GM19035 (cell line): ENCODE data around the gene RIIAD1.
"Not testable (repeated sequence)": the region's sequence is repeated elsewhere in the genome, so short reads cannot be mapped to it uniquely, and the experiment has no call there.

Experiments used
- ATAC-seq: cut with Tn5 transposase; IDR thresholded peaks from one replicate; pipeline ENCODE4 v1.9.1; 2021; ENCODE audit not compliant: unreplicated experiment

RIIAD1 gene, protein sequence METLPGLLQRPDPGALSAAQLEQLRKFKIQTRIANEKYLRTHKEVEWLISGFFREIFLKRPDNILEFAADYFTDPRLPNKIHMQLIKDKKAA

GRCh38 chr1:151720974-151721787 lies at the start of gene RIIAD1:
Gene RIIAD1, plus strand, starts transcription at chr1:151721522. Its CDS starts 15 bp downstream, at chr1:151721537.
- ATAC-seq: no peak

GRCh38 chr1:151673407-151673806 lies 47.9 kb upstream of the RIIAD1 start:
- no peak for ATAC-seq

GRCh38 chr1:151680391-151680790 lies 40.9 kb upstream of the RIIAD1 start:
- no peak for ATAC-seq

DNA sequence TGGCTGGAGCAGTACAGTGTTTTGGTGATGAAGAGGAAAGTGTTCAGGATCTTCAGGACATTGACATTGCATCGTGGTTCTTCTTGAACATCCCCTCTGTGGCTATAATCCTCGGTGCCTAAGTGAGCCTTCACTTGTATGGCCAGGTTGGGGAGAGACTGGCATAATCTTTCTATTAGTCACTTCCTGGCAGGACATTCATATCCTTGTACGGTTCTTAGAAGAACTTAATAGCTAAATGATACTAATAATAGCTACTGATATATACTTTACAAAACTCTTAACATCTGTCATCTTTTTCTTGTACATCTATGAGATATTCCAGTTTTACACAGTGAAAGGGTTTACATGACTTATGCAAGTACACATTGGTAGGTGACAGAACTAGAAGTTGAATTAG lies 40.5 kb upstream of the RIIAD1 start:
- ATAC-seq: no peak

- no peak for ATAC-seq
Measured at GRCh38 chr1:151681923-151682322, 39.4 kb upstream of the RIIAD1 start.

GRCh38 chr1:151682901-151683300 lies 38.4 kb upstream of the RIIAD1 start:
- ATAC-seq: not testable (repeated sequence)

DNA sequence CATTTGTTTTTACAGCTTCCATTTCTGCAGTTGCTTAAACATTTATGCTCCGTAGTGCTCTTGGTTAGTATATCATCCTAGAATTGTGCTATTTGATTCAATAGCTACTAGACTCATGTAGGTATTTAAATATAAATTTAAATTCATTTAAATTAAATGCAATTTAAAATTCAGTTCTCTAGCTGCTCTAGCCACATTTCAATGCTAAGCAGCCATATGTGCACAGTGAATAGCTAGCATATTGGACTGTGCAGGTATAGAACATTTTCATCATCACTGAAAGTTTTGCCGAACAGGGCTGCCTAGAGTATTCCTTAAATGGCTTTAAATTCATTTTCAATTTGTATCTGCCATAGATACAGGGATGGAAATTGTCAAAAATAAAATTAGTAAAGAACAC lies 37.2 kb upstream of the RIIAD1 start:
- no peak for ATAC-seq

DNA sequence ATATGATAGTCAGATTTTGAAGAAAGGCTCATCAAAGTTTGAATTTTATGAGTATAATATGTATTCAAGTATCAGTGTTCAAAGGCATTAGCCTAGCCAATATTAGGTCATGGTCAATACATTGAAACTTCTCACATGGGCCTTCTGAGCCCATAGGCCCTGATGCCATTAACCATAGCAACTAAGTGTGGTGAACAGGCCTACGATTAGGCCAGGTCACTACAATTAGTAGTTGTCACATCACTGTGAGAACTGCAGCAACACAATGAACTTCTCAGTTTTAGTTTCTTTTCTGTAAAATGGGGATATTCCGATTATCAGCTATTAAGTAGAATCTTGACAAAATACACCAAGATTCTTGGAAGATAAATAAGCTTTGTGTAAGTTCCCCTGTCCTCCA lies 34.8 kb upstream of the RIIAD1 start:
- no peak for ATAC-seq

- no peak for ATAC-seq
Measured at GRCh38 chr1:151689494-151689893, 31.8 kb upstream of the RIIAD1 start.

- no peak for ATAC-seq
Measured at GRCh38 chr1:151692226-151692625, 29.1 kb upstream of the RIIAD1 start.

DNA sequence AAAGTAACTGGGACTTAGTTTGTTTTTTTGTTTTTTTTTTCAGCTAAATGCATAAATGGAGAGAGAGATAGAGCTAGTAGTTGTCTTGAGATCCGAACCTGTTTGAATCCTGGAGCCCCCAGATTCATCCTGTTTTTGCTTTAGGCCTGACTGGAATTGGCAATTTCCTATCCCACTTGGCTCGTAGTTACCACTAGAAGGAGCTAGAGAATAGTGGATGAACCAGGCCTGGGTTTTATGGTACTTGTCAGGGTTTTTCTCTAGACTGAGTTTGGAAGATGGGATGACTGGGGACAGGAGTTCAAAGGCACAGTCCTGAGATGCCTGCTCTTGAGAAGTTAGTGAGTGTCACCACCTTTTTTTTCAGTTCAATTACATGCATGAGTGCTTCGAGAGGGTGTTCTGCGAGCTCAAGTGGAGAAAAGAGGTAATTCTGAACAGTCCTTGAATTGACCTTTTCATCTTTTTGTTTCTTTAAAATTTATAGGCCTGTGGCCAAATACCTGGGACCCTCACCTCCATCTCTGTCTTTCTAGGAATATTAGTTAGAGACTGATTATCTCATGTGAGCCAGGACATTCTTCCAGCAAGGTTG lies 28.2 kb upstream of the RIIAD1 start:
- no peak for ATAC-seq

DNA sequence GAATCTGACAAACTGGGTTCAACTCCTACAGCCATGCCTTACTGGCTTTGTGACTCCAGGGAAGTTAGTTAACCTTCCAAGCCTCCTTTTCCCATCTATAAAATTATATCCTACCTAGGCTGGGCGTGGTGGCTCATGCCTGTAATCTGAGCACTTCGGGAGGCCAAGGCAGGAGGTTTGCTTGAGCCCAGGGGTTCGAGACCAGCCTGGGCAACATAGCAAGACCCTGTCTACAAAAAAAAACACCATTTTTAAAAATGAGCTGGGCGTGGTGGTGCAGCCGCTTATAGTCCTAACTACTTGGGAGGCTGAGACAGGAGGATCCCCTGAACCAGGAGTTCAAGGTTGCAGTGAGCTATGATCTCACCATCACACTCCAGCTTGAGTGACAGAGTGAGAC lies 19.8 kb upstream of the RIIAD1 start:
- ATAC-seq: no peak

DNA sequence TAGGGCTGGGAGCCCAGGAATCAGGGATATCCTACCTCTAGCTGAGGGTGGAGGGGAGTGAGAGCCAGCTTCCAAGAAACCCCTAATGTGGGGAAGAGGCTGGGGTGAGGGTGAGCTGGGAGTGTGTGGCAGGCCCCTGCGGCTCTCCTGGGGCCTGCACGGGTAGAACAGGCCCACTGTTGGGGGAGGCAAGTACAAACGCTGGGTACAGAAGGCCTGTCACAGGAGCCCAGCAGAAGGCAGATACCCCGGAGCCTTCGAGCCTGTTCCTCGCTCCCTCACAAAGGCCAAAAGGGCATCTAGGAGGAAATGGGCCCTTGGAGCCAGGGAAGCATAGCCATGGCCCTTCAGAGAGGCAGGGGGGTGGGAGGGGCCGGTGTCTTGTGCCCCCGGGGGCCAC lies 18.4 kb upstream of the RIIAD1 start:
- no peak for ATAC-seq

- ATAC-seq: no peak
Measured at GRCh38 chr1:151703813-151704212, 17.5 kb upstream of the RIIAD1 start.

DNA sequence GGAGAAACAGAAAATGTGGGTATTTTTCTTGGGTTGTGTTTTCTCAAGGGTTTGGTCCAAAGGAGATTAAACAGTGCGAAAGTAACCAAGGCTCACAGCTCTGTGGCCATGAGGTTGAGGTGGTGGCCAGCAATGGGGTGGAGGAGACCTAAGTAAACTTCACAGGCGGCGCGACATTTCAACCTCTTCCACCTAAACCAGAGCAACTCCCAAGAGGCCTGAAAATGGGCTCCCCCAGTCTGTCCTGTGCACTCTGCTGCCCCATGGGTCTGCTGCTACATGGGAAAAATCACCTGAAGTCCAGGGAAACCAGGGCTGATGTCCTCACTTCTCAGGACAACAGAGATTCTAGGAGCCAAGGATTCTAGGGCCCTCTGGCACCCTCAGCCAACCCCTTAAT lies 17.1 kb upstream of the RIIAD1 start:
- ATAC-seq: no peak

GRCh38 chr1:151705146-151705545 lies 16.2 kb upstream of the RIIAD1 start:
- ATAC-seq: no peak

DNA sequence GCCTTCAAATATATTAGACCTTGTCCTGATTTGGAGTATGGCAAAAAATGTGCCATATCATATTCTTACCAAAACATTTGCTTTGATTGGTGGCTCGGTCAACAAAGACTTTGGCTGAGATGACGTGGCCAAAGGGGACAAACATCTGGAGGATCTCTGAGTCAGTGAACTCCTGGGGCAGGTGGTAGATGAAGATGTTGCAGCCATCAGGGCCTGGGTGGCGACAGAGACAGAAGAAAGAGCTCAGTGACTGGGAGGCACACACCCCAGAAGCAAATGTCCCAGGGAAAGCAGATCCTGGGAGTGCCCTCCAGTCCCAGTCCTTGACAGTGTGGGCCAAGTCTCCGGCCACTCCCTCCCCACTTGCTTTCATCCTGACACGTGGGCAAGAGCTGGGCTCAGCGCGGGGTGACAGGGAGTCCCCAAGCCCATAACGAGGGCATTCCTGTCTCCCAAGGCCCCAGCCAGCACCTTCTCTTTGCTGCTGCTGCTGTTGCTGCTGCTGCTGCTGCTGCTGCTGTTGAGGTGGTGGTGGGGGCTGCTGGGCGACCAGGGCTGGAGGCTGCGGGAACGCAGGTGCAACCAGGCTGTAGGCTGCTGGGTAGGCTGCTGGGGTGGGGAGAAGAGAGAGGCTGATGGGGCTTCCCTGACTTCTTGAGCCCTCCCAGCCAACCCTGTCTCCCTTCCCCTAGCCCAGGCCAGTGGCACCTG lies 15.4 kb upstream of the RIIAD1 start:
- ATAC-seq: no peak

DNA sequence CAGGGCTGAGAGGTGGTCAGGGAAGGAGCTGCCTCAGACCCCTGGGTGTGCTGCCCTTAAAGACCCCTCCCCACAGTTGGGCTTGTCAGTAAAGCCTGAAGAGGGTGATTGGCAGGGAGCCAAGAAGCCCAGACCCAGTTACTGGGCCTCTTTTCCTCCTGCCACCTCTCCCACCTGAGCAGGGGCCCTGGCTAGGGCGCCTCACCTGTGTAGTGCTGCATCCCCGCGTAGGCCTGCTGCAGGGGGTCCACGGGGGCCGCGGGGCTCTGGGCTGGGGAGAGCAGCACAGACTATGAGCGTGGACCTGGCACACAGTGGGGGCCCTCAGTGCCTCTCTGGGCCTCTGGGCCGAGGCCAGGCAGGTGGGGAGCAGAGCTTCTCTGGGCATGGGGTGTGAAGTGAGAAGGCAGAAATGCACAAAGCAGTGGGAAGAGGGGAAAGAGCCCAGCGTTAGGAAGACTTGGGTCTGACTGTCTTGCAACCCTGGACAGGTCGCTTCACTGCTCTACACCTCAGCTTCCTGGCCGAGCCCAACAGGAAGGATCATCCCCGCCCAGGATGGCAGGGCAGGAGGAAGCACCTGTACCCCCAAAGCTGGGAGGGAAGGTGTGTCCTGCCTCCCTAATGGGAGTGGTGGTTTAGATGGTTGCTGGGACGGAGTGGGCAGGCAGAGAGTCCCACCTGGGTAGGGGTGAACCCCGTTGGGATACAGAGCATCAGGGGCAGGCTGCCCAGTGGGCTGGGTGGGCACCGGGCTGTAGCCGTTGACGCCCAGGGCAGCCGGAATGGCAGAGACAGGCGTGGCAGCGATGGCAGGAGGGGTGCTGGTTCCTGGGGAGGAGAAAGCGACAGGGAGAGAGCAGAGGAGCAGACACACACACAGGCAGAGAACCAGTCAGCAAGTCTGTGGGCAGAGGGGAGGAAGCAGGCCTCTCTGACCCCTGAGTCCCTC lies 14.6 kb upstream of the RIIAD1 start:
- no peak for ATAC-seq

DNA sequence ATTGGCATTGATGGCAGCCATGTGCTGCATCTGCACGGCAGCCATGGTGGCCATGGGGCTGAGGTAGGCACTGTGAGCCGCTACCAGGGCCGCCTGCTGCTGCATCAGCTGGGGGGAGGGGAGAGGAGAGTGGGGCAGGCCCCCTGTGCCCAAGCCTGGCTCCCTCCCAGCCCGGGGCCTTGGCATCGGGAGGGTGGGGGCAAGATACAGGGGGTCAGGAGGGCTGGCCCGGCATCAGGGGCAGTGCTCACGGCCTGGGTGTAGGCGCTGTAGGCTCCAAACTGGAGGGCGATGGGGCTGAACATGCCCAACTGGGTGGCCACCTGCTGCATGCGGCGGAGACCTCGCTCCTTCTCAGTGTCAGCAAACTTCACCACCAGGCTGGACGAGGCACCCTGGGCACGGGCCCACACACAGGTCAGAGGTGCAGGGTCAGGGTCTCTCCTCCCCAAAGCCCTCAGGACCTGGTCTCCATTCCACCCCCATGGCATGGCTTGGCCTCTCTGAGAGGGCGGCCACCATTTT lies 13.7 kb upstream of the RIIAD1 start:
- ATAC-seq: no peak

- no peak for ATAC-seq
Measured at GRCh38 chr1:151708891-151709290, 12.4 kb upstream of the RIIAD1 start.
